GM18507 (cell line): Measurements from ENCODE around the gene IL17B.
A peak's percentile ranks its signal among the peaks of the same experiment; 100 is the strongest.

ENCODE experiments used
- DNase-seq: peaks from one replicate; pipeline ENCODE4 v3.0.0; 2011; ENCODE audit warnings: low read depth; ENCODE audit not compliant: insufficient read length; ENCODE audit errors: extremely low spot score
- FAIRE-seq: peaks from 2 replicates; lab custom pipeline; 2011; peaks lifted over from hg19 to GRCh38; lab: Jason Lieb, UNC

Gene IL17B

DNA sequence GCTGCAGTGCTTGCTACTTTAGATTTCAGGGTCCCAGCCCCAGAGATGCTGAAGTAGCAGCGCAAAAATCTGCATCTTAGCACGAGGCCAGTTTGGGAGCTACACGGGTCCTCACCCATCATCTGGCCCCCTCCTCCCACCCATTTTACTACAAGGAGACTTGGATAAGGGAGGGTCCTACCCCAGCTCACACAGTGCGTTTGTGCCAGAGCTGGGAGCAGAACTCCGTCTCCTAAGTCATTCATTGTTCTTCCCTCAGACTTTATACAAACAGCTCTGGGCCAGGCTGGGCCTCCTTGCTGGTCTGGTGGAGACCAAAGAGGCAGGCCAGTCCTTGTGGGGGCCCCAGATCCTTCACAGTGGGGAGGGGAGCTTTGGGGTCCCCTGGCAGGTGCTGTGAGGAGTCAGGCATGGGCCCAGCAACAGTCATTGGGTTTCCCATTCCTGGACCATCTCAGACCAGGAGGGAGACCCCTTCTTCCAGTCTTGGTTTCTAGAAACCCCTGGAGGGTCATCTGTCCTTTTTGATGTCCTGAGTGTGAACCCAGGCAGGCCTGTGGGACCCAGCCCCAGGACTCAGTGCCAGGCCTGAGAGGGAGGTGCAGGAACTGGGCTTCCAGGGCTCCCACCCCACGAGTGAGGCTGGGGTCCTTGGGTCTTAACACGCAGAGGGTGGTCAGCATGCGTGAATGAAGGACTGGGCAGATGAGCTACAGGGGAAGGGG is 2.3 kb upstream of the IL17B start:
- no peak for FAIRE-seq
- no peak for DNase-seq

DNA sequence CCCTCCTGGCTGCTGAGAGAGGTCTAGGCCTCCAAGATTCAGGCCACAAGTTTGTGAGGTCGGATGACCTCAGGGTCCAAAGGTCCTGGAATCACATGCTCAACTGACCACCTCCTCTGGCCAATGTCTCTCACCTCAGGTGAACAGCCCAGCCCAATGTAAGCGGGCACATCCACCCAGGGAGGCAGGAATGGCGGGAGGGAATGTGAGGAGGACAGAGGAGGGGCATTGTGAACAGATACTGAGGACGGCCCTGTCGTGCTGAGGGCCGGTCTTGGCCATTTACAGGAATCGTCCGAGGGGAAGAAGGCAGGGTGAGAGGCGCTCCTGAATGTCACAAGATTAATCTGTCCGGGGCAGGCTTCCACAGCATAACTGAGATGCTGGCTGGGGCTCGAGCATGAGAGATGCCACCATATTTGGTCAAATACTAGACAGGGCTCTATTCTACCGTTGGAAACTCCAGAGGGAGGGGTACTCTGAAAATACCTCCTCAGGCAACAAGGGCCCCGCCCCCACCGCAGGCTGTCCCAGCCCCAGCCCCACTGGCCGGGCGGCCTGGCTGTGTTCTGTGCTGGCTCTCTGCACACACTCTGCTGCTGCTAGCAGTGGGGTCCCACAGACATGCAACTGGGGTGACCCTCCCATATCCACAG is 1.5 kb upstream of the IL17B start:
- DNase-seq = no peak
- no peak for FAIRE-seq

DNA sequence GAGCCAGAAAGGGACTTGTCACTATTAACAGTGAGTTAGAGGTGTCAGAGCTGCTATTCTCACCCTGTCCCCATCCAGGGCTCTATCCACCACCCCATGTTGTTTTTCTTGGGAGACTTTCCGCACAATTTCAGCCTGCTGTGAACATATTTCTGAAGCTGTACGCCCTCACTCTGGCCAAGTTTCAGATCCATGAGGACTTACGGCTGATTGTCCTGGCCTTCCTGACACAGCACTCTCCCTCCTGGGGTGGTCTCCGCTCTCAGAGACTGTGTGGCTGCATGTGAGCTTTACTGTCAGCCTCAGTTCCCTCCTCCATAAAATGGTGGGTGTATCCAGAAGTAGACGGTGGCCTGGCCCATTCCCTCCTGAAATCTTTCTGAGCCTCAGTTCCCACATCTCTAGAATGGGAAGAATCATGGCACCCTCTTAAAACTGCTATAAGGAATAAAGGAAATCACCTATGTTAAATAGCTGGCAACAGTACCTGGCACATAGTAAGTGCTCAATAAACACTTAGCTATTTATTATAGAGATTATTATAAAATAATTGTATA is 804 bp upstream of the IL17B start:
- no peak for DNase-seq
- FAIRE-seq = no peak

DNA sequence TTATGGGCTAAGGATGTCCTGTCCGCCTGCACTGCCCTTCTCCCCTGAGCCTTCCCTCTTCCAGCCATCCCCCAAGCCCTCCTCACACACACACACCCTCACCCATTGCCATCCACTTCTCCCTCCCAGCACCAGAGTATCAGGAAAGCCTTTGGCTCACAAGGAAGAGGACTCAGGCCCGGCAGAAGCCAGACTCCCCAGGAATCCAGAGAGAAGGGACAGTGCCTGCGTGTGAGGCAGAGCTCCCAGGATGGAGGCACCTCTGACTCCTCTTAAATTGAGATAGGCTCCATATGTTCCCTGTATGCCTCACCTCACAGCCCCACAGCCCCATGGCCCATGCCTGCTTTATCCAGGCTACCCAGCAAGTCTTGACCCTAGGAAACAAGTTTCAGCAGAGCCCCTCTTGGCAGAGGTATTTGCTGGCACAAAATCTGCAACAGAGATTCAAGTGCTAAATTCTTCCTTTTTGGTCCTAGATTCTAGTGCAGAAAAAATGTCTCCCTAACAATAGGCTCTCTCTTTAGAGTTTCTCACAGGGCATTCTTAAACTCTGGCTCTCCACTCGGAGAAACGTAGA is 761 bp downstream of the IL17B start:
- FAIRE-seq (no peak), DNase-seq (no peak)

DNA sequence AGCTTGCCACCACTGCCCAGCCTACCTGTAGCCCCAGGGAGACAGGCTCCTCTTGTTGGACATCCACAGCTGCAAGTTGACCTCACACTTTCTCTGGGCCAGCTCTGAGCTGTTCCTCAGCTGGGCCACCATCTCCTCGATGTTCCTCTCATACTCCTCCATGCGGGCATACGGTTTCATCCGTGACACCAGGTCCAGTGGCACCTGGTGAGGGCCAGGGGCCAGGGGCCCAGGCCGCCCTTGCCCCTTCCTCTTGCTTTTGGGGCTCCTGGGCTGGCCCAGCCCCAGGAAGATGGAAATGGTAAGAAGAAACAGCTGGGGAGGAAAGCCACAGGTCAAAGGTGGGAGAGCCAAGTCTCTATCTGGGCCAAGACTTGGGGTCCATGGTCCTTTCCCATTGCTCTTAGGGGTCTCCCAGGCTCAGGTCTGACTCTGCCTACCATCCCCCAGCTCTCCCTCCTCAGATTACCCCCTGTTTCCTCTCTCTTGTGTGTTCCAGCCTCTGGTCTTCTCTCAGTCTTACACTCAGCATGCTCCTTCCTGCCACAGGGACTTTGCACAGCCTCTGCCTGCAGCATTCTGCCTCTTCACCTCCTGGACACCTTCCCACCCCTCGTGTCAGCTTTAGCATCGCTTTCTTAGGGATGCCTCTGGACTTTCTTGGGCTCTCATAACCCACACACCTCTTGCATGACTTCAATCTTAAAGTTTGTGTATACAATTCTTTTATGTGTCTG is 2.2 kb downstream of the IL17B start:
- no peak for FAIRE-seq

DNA sequence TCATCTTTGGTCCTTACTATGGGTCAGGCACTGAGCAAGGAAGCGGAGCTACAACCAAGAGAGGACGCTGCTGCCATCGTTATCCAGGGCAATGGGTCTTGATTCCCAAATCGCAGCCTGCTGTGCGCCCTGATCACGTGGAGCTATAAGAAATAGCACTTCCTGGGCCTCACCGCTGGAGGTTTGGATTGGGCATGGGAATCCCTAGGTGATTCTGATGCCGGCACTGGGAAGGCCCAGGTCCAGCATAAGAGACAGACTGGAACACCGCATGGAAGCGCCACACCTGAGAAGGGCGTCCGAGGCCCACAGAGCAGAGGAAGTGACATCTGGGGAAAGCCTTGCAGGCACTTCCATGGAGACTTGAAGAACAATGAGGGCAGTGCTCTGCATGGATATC is 3.0 kb downstream of the IL17B start:
- no peak for DNase-seq
- no peak for FAIRE-seq

More for the DNA sequence above, 2.2 kb downstream of the IL17B start:
- DNase-seq = no peak

DNA sequence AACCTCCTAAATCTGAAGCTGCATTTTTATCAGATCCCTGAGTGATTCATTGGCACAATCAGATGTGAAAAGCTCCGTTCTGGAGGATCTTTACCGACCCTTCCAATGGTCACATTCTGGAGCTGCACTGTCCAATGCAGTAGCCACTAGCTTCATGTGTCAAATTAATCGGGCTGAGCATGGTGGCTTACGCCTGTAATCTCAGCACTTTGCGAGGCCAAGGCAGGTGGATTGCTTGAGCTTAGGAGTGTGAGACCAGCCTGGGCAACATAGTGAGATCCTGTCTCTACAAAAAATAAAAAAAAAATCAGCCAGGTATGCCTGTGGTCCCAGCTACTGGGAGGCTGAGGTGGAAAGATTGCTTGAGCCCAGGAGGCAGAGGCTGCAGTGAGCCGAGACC is 3.7 kb downstream of the IL17B start:
- DNase-seq = no peak
- FAIRE-seq = no peak

DNA sequence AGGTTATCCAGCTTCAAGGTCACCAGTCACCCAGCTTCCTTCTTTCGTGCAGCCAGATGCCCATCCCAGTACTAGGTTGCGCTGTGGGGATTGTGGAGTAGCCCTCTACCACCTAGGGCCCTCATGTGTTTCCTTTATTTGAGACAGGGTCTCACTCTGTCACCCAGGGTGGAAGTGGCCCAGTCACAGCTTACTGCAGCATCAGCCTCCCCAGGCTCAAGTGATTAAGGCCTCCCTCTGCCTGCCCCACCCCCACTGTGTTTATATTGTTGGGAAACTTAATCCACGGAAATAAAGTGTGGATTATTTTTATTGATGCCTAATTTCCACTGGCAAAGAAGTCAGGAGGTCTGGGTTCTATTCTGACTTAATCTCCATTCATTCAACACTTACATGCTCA is 4.3 kb downstream of the IL17B start:
- FAIRE-seq = no peak

DNA sequence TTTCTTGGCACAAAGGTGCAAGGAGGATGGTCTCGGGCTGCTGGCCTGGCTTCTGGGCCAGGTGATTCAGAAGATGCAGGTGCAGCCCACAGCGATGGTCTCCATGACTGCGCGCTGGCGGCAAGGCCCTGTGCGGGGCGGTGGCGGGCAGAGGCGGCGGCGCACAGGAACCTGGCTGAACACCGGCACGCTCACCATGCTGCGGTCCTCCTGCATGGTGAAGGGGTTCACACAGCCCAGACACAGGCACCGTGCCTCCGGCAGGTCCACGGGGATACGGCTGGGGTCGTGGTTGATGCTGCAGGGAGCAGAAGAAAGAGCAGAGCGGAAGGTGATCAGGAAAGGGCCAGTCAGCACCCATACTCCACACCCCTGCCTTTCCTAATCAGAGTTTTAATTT is 4.8 kb downstream of the IL17B start:
- DNase-seq = no peak
- no peak for FAIRE-seq

More for the DNA sequence above, 4.3 kb downstream of the IL17B start:
- no peak for DNase-seq

DNA sequence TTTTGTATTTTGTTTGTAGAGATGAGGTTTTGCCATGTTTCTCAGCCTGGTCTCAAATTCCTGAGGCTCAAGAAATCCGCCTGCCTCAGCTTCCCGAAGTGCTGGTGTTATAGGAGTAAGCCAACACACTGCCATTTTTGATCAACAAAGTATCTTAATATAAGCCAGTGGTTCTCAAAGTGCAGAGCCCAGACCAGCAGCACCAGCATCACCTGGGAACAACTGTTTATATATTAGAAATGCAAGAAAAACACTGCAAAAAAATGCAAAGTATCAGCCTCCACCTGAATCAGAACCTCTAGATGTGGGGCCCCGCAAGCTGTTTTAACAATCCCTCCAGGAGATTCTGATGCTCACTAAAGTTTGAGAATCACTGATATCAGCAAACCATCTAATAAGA is 6.2 kb downstream of the IL17B start:
- FAIRE-seq = no peak

DNA sequence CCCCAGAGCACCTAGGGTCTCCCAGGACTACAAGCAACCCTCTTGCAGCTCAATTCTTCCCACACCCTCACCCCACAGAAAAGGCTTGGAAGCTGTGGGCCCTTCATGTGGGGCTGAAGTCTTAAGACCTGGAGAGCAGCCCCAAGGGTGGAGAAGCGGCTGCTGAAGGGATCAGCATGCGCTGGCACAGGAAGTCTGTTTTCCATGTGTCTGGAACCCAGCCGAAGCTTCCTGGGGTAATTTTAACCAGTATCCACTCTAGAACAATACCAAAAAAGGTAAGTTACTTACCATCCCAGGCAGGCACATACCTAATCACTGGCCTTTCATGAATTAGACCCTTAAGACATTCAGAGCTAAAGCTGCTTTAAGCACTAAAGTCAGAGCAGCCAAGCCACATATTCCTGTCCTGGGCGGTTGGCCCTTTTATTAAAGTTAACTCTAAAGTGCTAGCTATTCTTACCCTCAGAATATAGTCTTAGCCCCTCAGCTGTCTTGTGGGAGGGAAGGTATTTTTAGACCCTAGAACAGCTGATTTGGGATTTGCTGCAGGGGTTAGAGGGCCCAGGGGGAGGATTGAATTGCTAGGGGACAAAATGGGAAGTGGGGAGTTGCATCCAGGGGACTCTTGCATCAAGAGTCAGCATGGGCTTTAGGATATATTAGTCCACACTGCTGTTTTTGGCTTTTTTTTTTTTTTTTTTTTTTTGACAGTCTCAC is 6.9 kb downstream of the IL17B start:
- FAIRE-seq = no peak
- DNase-seq = no peak

More for the DNA sequence above, 6.2 kb downstream of the IL17B start:
- no peak for DNase-seq

DNA sequence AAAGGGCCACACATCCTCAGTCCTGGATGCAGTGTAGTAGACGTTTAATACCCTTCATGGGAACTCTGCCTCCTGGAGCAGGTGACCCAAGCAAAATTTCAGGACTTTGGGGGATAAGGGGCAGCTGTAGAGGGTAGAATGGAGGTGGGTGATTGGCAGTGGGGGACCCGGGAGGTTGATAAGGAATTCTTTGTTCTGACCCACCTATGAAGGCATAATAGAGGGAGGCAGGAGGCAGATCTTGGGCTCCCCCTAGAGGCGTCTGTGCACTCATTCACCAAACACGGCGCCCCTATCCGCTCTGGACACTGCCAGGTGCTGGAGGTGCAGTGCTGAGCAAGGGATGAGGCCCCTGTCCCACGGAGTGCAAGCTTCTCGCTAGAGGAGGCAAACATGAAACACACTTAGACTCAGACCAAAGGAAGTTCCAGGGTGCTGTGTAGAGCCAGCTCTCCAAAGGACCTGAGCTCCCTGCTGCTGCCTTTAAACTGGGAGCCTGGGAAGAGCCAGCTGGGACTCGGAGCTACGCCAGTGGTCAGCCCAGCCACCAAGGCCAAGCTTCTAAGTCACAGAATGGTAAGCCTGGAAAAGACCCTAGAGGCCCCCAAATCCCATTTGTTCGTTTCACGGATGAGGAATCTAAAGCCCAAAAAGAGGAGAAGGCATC is 7.7 kb downstream of the IL17B start:
- FAIRE-seq (peak; percentile 70), DNase-seq (peak; percentile 43)

DNA sequence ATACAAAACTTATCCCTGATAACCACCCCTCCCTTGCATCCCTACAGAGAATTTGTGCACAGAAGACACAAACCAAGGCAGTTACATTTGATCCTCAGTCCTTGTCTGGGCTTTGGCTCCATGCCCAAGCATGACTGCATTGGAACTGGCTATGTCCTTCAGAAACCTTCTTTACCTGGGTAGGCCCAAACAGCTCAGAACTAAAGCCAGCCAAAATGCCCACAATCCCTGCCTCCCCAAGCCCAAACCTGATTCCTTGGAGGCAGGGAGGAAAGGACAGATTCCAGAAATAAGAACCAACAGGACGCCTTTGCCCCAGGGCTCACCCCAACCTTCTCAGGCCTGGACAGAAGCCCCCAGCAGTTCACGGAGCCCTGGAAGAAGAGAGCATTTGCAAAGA is 8.2 kb downstream of the IL17B start:
- DNase-seq (no peak), FAIRE-seq (no peak)

DNA sequence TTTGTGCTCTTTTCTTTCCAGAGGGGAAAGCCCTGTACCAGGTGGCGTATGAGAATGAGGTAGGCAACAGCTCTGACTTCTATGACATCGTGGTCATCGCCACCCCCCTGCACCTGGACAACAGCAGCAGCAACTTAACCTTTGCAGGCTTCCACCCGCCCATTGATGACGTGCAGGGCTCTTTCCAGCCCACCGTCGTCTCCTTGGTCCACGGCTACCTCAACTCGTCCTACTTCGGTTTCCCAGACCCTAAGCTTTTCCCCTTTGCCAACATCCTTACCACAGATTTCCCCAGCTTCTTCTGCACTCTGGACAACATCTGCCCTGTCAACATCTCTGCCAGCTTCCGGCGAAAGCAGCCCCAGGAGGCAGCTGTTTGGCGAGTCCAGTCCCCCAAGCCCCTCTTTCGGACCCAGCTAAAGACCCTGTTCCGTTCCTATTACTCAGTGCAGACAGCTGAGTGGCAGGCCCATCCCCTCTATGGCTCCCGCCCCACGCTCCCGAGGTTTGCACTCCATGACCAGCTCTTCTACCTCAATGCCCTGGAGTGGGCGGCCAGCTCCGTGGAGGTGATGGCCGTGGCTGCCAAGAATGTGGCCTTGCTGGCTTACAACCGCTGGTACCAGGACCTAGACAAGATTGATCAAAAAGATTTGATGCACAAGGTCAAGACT is 11.0 kb downstream of the IL17B start:
- no peak for DNase-seq
- FAIRE-seq = no peak

DNA sequence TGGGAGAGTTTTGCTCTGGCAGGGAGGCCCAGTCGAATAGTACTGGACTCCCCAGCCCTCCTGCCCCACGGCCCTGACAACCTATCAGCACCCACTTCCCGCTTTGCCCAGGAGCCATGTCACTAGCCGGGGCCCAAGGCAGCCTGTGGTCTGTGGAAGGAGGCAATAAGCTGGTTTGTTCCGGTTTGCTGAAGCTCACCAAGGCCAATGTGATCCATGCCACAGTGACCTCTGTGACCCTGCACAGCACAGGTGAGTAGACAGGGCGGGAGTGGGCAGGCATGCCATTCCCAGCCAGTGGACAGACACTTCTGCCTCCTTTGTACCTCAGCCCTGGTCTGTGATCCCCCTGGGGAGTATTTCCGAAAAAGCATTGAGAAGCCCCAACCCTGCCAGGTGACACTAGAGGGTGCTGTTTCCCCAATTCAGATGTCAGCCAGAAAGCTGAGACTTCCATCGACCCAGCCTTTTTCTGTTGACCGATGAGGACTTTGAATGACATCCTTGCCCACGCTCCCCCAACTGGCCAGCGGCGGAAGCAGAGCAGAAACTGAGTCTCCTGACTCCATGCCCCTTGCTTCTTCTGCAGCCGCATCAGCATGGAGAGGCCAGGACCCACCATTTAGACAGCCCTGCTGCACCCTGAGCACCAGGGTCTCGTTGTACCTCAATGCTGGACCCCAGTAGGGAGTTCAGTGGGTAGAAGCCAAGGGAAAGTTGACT is 11.7 kb downstream of the IL17B start:
- DNase-seq (peak; percentile 45), FAIRE-seq (peak; percentile 78)

DNA sequence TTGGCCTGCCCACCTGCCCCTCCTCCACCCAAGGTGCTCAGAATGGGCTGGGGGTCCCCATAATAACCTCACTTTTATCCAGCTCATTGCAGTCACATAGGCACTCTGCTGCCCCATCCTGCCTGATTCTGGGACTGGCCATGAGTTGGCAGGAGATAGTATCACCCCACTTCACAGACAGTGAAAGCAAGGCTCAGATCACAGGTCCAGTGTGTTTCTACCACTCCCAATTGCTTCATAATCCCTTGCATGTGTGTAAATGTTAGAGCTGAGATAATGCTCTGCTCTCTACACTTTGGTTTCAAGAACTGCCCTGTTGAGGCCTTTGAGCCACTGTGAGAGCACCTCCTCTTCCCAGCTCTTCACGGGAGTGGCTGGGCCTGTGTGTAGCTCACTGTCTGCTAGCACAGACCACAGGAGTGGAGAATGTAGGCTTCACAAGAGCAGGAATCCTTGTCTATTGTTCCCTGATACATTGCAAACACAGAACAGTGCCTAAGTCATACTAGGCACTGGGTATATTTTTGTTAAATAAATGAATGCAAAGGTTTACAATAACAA is 12.8 kb downstream of the IL17B start:
- FAIRE-seq = no peak
- no peak for DNase-seq

DNA sequence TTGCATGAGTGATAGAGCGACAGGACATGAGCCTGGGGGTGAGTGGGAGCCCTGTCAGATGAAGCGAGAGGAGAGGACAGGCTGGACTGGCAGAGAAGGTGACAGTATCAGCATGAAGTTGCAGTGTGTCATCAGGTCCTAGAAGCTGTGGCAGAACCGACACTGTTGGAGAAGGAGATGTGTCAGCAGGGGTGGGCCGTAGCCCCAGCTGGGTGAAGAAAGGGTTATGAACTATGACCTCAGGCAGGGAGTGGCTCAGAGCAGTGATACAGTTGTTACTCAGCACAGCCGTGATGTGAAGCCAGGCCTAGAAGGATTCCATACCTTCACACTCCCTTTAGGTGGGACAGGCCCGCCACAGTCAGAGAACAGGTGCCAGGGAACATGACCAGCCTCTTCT is 13.7 kb downstream of the IL17B start:
- DNase-seq (no peak), FAIRE-seq (no peak)
